ENCODE results near the gene PDLIM3. TPM values are rescaled to one million over a fixed set of nuclear protein-coding genes. Genes with fewer than 3 reads are reported as not detected.

PDLIM3 gene
- polyA plus RNA-seq, 1 of the 3 experiments (the other 2 are of a cell fraction), result 0.08 TPM

DNA sequence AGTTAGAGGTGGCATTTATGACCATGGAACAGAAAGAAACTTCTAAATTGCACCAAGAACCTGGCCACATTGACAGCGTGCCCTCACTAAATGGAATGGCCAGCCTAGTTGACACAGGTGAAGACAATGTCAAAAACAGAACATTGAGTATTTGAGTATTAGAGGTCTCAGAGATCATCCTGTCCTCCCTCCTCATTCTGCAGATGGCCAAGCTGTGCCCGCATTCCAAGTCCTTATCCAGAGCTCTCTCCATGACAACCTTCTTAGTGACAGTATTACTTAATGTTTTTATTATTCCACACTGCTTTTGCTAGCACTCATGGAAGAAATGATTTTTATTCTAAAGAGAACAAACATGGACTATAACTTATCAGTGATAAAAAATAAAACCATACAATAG, 53.9 kb downstream of the PDLIM3 start:
- WGBS (ENCODE audit: low lambda C conversion rate), result 76% methylated on average over 2 of the region's 2 CpGs
- TF ChIP-seq, protein P1, sequence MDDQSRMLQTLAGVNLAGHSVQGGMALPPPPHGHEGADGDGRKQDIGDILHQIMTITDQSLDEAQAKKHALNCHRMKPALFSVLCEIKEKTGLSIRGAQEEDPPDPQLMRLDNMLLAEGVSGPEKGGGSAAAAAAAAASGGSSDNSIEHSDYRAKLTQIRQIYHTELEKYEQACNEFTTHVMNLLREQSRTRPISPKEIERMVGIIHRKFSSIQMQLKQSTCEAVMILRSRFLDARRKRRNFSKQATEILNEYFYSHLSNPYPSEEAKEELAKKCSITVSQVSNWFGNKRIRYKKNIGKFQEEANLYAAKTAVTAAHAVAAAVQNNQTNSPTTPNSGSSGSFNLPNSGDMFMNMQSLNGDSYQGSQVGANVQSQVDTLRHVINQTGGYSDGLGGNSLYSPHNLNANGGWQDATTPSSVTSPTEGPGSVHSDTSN (IDR thresholded peaks at IDR 0.05), result no peak
- TF ChIP-seq RAD21 (IDR thresholded peaks at IDR 0.05; ENCODE audit: low read length) (no peak), RXRA (IDR thresholded peaks at IDR 0.05; ENCODE audit: borderline replicate concordance, low read depth) (no peak), ELF1 (IDR thresholded peaks at IDR 0.05) (no peak), CHD2 (IDR thresholded peaks at IDR 0.05; ENCODE audit: low read length, partially characterized antibody) (no peak), EZH2phosphoT487 (IDR thresholded peaks at IDR 0.05; ENCODE audit: borderline replicate concordance, low read depth) (no peak), EP300 (IDR thresholded peaks at IDR 0.05; ENCODE audit: borderline replicate concordance in 1 of 2, low read depth in 1 of 2, low read length in 1 of 2) (no peak), TAF1 (IDR thresholded peaks at IDR 0.05; ENCODE audit: borderline replicate concordance, low read depth, low read length) (no peak), YY1 (IDR thresholded peaks at IDR 0.05; ENCODE audit: low read depth) (no peak), SMC3 (IDR thresholded peaks at IDR 0.05; ENCODE audit: low read depth, low read length) (no peak), TEAD4 (IDR thresholded peaks at IDR 0.05; ENCODE audit: borderline replicate concordance, insufficient read depth) (no peak)
- TF ChIP-seq, protein P2, sequence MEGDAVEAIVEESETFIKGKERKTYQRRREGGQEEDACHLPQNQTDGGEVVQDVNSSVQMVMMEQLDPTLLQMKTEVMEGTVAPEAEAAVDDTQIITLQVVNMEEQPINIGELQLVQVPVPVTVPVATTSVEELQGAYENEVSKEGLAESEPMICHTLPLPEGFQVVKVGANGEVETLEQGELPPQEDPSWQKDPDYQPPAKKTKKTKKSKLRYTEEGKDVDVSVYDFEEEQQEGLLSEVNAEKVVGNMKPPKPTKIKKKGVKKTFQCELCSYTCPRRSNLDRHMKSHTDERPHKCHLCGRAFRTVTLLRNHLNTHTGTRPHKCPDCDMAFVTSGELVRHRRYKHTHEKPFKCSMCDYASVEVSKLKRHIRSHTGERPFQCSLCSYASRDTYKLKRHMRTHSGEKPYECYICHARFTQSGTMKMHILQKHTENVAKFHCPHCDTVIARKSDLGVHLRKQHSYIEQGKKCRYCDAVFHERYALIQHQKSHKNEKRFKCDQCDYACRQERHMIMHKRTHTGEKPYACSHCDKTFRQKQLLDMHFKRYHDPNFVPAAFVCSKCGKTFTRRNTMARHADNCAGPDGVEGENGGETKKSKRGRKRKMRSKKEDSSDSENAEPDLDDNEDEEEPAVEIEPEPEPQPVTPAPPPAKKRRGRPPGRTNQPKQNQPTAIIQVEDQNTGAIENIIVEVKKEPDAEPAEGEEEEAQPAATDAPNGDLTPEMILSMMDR (IDR thresholded peaks at IDR 0.05), result no peak
- TF ChIP-seq, protein P3, sequence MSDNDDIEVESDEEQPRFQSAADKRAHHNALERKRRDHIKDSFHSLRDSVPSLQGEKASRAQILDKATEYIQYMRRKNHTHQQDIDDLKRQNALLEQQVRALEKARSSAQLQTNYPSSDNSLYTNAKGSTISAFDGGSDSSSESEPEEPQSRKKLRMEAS (IDR thresholded peaks at IDR 0.05; ENCODE audit: low read depth), result no peak
- TF ChIP-seq, protein P4, sequence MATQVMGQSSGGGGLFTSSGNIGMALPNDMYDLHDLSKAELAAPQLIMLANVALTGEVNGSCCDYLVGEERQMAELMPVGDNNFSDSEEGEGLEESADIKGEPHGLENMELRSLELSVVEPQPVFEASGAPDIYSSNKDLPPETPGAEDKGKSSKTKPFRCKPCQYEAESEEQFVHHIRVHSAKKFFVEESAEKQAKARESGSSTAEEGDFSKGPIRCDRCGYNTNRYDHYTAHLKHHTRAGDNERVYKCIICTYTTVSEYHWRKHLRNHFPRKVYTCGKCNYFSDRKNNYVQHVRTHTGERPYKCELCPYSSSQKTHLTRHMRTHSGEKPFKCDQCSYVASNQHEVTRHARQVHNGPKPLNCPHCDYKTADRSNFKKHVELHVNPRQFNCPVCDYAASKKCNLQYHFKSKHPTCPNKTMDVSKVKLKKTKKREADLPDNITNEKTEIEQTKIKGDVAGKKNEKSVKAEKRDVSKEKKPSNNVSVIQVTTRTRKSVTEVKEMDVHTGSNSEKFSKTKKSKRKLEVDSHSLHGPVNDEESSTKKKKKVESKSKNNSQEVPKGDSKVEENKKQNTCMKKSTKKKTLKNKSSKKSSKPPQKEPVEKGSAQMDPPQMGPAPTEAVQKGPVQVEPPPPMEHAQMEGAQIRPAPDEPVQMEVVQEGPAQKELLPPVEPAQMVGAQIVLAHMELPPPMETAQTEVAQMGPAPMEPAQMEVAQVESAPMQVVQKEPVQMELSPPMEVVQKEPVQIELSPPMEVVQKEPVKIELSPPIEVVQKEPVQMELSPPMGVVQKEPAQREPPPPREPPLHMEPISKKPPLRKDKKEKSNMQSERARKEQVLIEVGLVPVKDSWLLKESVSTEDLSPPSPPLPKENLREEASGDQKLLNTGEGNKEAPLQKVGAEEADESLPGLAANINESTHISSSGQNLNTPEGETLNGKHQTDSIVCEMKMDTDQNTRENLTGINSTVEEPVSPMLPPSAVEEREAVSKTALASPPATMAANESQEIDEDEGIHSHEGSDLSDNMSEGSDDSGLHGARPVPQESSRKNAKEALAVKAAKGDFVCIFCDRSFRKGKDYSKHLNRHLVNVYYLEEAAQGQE (IDR thresholded peaks at IDR 0.05; ENCODE audit: low read depth, low read length), result no peak
- TF ChIP-seq, protein P5, sequence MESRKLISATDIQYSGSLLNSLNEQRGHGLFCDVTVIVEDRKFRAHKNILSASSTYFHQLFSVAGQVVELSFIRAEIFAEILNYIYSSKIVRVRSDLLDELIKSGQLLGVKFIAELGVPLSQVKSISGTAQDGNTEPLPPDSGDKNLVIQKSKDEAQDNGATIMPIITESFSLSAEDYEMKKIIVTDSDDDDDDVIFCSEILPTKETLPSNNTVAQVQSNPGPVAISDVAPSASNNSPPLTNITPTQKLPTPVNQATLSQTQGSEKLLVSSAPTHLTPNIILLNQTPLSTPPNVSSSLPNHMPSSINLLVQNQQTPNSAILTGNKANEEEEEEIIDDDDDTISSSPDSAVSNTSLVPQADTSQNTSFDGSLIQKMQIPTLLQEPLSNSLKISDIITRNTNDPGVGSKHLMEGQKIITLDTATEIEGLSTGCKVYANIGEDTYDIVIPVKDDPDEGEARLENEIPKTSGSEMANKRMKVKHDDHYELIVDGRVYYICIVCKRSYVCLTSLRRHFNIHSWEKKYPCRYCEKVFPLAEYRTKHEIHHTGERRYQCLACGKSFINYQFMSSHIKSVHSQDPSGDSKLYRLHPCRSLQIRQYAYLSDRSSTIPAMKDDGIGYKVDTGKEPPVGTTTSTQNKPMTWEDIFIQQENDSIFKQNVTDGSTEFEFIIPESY (IDR thresholded peaks at IDR 0.05; ENCODE audit: borderline replicate concordance, low read depth), result no peak
- CTCF ChIA-PET, result interaction anchor here (1.0 to 4.0 kb wide), 2 partner anchors 116 to 558 kb away, joined by 3 to 17 read pairs; no protein-coding TSS in a partner anchor
- Histone ChIP-seq H3K4me2 (no peak overlapping the region), H3F3A (replicated peaks; ENCODE audit: insufficient read depth) (no peaks in the 10 kb centered on the region), H3K36me3 (replicated peaks in 1 of 2; ENCODE audit: control insufficient read depth in 1 of 2, insufficient read depth in 2 of 2, low read length in 1 of 2) (no peaks in the 10 kb centered on the region), H3K9me3 (no peaks in the 10 kb centered on the region), H3K9ac (no peak overlapping the region), H3K79me2 (ENCODE audit: insufficient read depth) (no peaks in the 10 kb centered on the region), H3K27ac (ENCODE audit: low read depth in 2 of 2, low read length in 1 of 2) (no peak overlapping the region), H3K4me3 (ENCODE audit: low read depth in 2 of 2, low read length in 1 of 2) (no peak overlapping the region), H3K4me1 (ENCODE audit: control insufficient read depth in 1 of 2, insufficient read depth in 2 of 2, low read depth in 1 of 2, low read length in 1 of 2) (no peaks in the 10 kb centered on the region), H3K9me2 (no peaks in the 10 kb centered on the region), H3K27me3 (ENCODE audit: insufficient read depth) (no peaks in the 10 kb centered on the region), H2AFZ (ENCODE audit: low read depth) (no peak overlapping the region), H4K20me1 (ENCODE audit: insufficient read depth) (no peaks in the 10 kb centered on the region)
- DNase-seq, result no peak
- POLR2A ChIA-PET, result no interaction called here
